Endothelial cell of umbilical vein (primary cell): Measurements from ENCODE around the gene TEX29. TPM values are rescaled to one million over a fixed set of nuclear protein-coding genes. Genes with fewer than 3 reads are reported as not detected.

Source experiments
- BruUV-seq: library from RNA; stranded (reverse); fragments of 400-500 nt; replicated peaks from 2 replicates; lab custom pipeline; 2021; lab: Mats Ljungman, UMichigan
- CTCF ChIA-PET: fragments of 300-600, 350-600 bp; sonication (Branson Sonifier 250); formaldehyde crosslinking; loops from one replicate; lab custom pipeline; 2021; ENCODE audit warnings: antibody characterized with exemption, inconsistent platforms; lab: Charles Lee
- POLR2A ChIA-PET: fragments of 300-600, 350-600 bp; sonication (Branson Sonifier 250); formaldehyde crosslinking; loops from one replicate; lab custom pipeline; 2021; ENCODE audit warnings: antibody characterized with exemption, inconsistent platforms; lab: Charles Lee
- DNase-seq: peaks from one replicate; pipeline ENCODE4 v3.0.0-alpha.2; 2011; ENCODE audit warnings: low read depth, low spot score
- FAIRE-seq: peaks from 2 replicates; lab custom pipeline; 2011; peaks lifted over from hg19 to GRCh38; lab: Jason Lieb, UNC
- H2AFZ ChIP-seq: 2 replicates; pipeline ENCODE4 v1.6.0; 2012; ENCODE audit warnings: low read depth, low read length, control low read depth, inconsistent platforms
- H3K27ac ChIP-seq: 2 replicates; pipeline ENCODE4 v1.5.1; 2011; ENCODE audit warnings: low read depth, mild to moderate bottlenecking, control low read depth, low read length, moderate library complexity; ENCODE audit not compliant: insufficient read depth
- H3K27me3 ChIP-seq, 2 experiments: 2 replicates each; pipeline versions ENCODE4 v1.6.0 to v1.6.1; 2011; ENCODE audit warnings: low read length in 2 of 2, mixed read lengths in 1 of 2; ENCODE audit not compliant: control insufficient read depth in 2 of 2, insufficient read depth in 2 of 2
- H3K36me3 ChIP-seq, 2 experiments: 2 replicates in 1 of 2; 3 replicates in 1 of 2; pipeline ENCODE4 v1.5.1; 2011; ENCODE audit warnings: low read length in 2 of 2, mild to moderate bottlenecking in 1 of 2, moderate library complexity in 1 of 2; ENCODE audit not compliant: control insufficient read depth in 2 of 2, insufficient read depth in 2 of 2; ENCODE audit errors: extremely low read depth in 1 of 2
- H3K4me1 ChIP-seq: 3 replicates; pipeline ENCODE4 v1.5.1; 2011; ENCODE audit warnings: mild to moderate bottlenecking, low read length; ENCODE audit not compliant: control insufficient read depth, insufficient read depth; ENCODE audit errors: extremely low read depth
- H3K4me2 ChIP-seq: 2 replicates; pipeline ENCODE4 v1.6.1; 2011; ENCODE audit warnings: low read length, control low read depth, mixed read lengths; ENCODE audit not compliant: insufficient read depth
- H3K4me3 ChIP-seq, 3 experiments: fragments of 200-600 bp in 1 of 3; sonication (generic), shearing (Covaris generic) in 1 of 3; replicated peaks in 1 of 3; 2 replicates each; pipeline ENCODE4 v1.5.1; 2011 to 2016; ENCODE audit warnings: control low read depth in 3 of 3, low read length in 3 of 3, mild to moderate bottlenecking in 2 of 3, inconsistent platforms in 1 of 3, low read depth in 1 of 3, moderate library complexity in 1 of 3; ENCODE audit not compliant: insufficient read depth in 1 of 3
- H3K79me2 ChIP-seq: 2 replicates; pipeline ENCODE4 v1.6.0; 2012; ENCODE audit warnings: low read length, inconsistent platforms; ENCODE audit not compliant: control insufficient read depth, insufficient read depth
- H3K9ac ChIP-seq: replicated peaks from 2 replicates; pipeline ENCODE3; 2011; ENCODE audit warnings: low read length, control low read depth; ENCODE audit not compliant: insufficient read depth; ENCODE audit errors: extremely low read depth
- H3K9me1 ChIP-seq: replicated peaks from 3 replicates; pipeline ENCODE4 v1.6.0; 2011; ENCODE audit warnings: mild to moderate bottlenecking, low read length; ENCODE audit not compliant: control insufficient read depth, insufficient read depth; ENCODE audit errors: extremely low read depth
- H3K9me3 ChIP-seq: replicated peaks from 2 replicates; pipeline ENCODE4 v1.5.1; 2012; ENCODE audit warnings: low read length, inconsistent platforms; ENCODE audit not compliant: control insufficient read depth, insufficient read depth
- H4K20me1 ChIP-seq: replicated peaks from 2 replicates; pipeline ENCODE3; 2011; ENCODE audit warnings: mild to moderate bottlenecking, low read length; ENCODE audit not compliant: control insufficient read depth, insufficient read depth; ENCODE audit errors: extremely low read depth
- EZH2 ChIP-seq: IDR thresholded peaks from 2 replicates; pipeline ENCODE4 v1.6.1; 2012; ENCODE audit warnings: borderline replicate concordance, low read depth, mild to moderate bottlenecking, moderate library complexity, low read length, inconsistent platforms; ENCODE audit not compliant: severe bottlenecking
- FOS ChIP-seq: IDR thresholded peaks from 2 replicates; pipeline ENCODE4 v1.6.1; 2011; ENCODE audit warnings: mild to moderate bottlenecking, low read length, moderate library complexity, borderline replicate concordance; ENCODE audit not compliant: insufficient read depth
- GATA2 ChIP-seq: IDR thresholded peaks from 2 replicates; pipeline ENCODE4 v1.7.0; 2011; ENCODE audit warnings: low read depth, mild to moderate bottlenecking, moderate library complexity, mixed read lengths, low read length; ENCODE audit not compliant: insufficient read length, insufficient read depth
- JUN ChIP-seq: IDR thresholded peaks from 2 replicates; pipeline ENCODE4 v1.6.1; 2011; ENCODE audit warnings: borderline replicate concordance, low read depth; ENCODE audit not compliant: insufficient read length, insufficient read depth
- MYC ChIP-seq: IDR thresholded peaks from one replicate; pipeline ENCODE4 v1.6.1; 2011; ENCODE audit warnings: mild to moderate bottlenecking, low read depth, low read length
- POLR2A ChIP-seq: IDR thresholded peaks from 2 replicates; pipeline ENCODE4 v1.6.1; 2012; ENCODE audit warnings: low read depth, mild to moderate bottlenecking, control low read depth, low read length
- POLR2AphosphoS5 ChIP-seq: IDR thresholded peaks from 2 replicates; pipeline ENCODE4 v1.6.1; 2012; ENCODE audit warnings: low read depth, mild to moderate bottlenecking, control low read depth, low read length, moderate library complexity; ENCODE audit not compliant: insufficient read depth
- dilution Hi-C: fragments of 300-500 bp; cut with MboI; formaldehyde crosslinking; loops from one replicate; pipeline ENCODE4 v1.15.0; 2019; ENCODE audit warnings: low sequenced_read_pairs; ENCODE audit not compliant: extremely low pct_ligation_motif_present
- intact Hi-C: fragments of 100-400 bp; cut with micrococcal nuclease; formaldehyde crosslinking; loops from one replicate; pipeline ENCODE4 v1.10.0; 2022
- polyA plus RNA-seq, 4 experiments: library from polyadenylated mRNA; depleted of rRNA in 3 of 4; stranded (reverse) in 3 of 4; unstranded in 1 of 4; fragments of >200 nt; gene quantifications; 2 replicates each; pipeline versions ENCODE4 v1.2.1 to v1.2.3, GENCODE V29; 2011 to 2012; ENCODE audit warnings: missing spikeins in 1 of 4
- total RNA-seq: library from RNA; stranded (reverse); gene quantifications from 2 replicates; pipeline ENCODE4 v1.2.3, GENCODE V29; 2021
- TF ChIP-seq, protein P1 (sequence below): IDR thresholded peaks from 2 replicates; pipeline ENCODE4 v1.6.1; 2011; ENCODE audit not compliant: insufficient read depth, insufficient read length
- TF ChIP-seq, protein P2 (sequence below), 2 donors: IDR thresholded peaks; 1 replicate in 1 of 2; 2 replicates in 1 of 2; pipeline ENCODE4 v1.5.1; 2011; ENCODE audit warnings: low read length in 2 of 2, mild to moderate bottlenecking in 2 of 2, moderate library complexity in 2 of 2, control low read depth in 1 of 2, inconsistent platforms in 1 of 2, low read depth in 1 of 2; ENCODE audit not compliant: insufficient read depth in 1 of 2; ENCODE audit errors: extremely low read depth in 1 of 2

Gene TEX29
- total and polyA plus RNA-seq, 2 donors (not counting 3 experiments of a cell fraction or from before 2014, with no cell fraction given), result 0.44 TPM; not detected in 1

DNA sequence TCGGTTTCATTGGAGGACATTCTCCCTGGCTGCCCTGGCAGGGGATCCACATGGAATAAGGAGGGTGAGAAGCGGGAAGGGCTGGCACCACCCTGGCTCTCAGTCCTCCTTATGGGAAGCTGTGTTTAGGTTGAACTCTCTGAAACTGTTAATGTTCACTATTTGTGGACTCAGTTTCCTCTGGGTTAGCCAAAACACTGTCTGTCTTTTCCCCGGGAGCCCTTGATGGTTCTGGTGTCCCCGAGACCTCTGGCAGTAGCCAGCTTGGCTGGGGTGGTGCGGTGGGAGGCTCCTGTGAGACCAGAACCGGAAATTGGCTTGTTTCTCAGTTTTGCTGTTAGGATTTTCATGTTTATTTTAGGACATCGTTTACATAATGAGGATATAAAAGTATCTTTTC lies 48.3 kb upstream of the TEX29 start:
- no peaks in the 10 kb centered on the region for H3K9me3 ChIP-seq
- no peak overlapping the region for H3K27ac ChIP-seq
- no peaks in the 10 kb centered on the region for H3K9me1 ChIP-seq
- DNase-seq (no peak), FAIRE-seq (no peak)
- no peak overlapping the region for H2AFZ ChIP-seq
- no peak overlapping the region for H3K4me3 ChIP-seq
- H4K20me1 ChIP-seq, result peaks cover 6% of the 10 kb centered on the region
- dilution Hi-C loops, result no loop called here
- no peak overlapping the region for H3K4me2 ChIP-seq
- POLR2A ChIA-PET, result no interaction called here
- CTCF ChIA-PET, result no interaction called here
- BruUV-seq, result no TSS peak
- peaks cover 28 to 53% of the 10 kb centered on the region in 2 experiments for H3K36me3 ChIP-seq
- TF ChIP-seq POLR2AphosphoS5 (no peak), EZH2 (no peak), JUN (no peak), GATA2 (no peak), FOS (no peak), POLR2A (no peak), MYC (no peak)
- TF ChIP-seq, protein P1, sequence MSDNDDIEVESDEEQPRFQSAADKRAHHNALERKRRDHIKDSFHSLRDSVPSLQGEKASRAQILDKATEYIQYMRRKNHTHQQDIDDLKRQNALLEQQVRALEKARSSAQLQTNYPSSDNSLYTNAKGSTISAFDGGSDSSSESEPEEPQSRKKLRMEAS, result no peak
- TF ChIP-seq, protein P2, sequence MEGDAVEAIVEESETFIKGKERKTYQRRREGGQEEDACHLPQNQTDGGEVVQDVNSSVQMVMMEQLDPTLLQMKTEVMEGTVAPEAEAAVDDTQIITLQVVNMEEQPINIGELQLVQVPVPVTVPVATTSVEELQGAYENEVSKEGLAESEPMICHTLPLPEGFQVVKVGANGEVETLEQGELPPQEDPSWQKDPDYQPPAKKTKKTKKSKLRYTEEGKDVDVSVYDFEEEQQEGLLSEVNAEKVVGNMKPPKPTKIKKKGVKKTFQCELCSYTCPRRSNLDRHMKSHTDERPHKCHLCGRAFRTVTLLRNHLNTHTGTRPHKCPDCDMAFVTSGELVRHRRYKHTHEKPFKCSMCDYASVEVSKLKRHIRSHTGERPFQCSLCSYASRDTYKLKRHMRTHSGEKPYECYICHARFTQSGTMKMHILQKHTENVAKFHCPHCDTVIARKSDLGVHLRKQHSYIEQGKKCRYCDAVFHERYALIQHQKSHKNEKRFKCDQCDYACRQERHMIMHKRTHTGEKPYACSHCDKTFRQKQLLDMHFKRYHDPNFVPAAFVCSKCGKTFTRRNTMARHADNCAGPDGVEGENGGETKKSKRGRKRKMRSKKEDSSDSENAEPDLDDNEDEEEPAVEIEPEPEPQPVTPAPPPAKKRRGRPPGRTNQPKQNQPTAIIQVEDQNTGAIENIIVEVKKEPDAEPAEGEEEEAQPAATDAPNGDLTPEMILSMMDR (IDR thresholded peaks at IDR 0.05; ENCODE audit: extremely low read depth in 1 of 2, insufficient read depth in 1 of 2, low read depth in 1 of 2, low read length in 2 of 2), result no peak
- H3K4me1 ChIP-seq, result no peaks in the 10 kb centered on the region
- intact Hi-C loops, result no loop called here
- H3K27me3 ChIP-seq, result no peaks in the 10 kb centered on the region
- H3K79me2 ChIP-seq, result peaks cover 8% of the 10 kb centered on the region
- H3K9ac ChIP-seq, result no peak overlapping the region
